Astrocyte of the cerebellum (primary cell): ENCODE measurements around the gene PRKN.

Source experiments
- DNase-seq: peaks from one replicate; pipeline ENCODE4 v3.0.0-alpha.2; 2011; ENCODE audit warnings: low read depth
- H3K4me3 ChIP-seq: 2 replicates; pipeline ENCODE4 v1.5.1; 2011; ENCODE audit warnings: mild to moderate bottlenecking, low read depth, low read length, moderate library complexity
- in situ Hi-C: cut with HindIII; loops from 2 replicates; pipeline ENCODE4 v1.10.0; 2017; ENCODE audit warnings: low sequenced_read_pairs
- TF ChIP-seq, protein P1 (sequence below): IDR thresholded peaks from 2 replicates; pipeline ENCODE4 v1.5.1; 2012; ENCODE audit warnings: low read length, low read depth, moderate library complexity, mild to moderate bottlenecking; ENCODE audit errors: missing control alignments

Gene PRKN

DNA sequence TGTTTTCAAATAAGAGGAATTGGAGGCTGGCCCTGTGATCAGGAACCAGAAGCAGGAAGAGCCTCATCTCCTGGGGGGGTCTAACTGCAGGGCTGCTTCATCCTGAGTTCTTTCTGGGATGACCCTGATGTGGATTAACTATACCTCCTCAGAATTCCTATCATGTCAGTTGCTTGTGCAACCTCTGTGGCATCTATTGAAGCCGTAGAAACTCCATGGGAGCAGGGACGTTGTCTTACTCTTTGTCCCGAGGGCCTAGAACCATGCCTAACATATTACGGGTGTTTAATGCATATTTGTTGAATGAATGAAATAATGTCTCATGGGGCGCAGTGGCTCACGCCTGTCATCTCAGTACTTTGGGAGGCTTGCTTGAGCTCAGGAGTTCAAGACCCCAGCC, 1343.6 kb downstream of the PRKN start:
- TF ChIP-seq, protein P1, sequence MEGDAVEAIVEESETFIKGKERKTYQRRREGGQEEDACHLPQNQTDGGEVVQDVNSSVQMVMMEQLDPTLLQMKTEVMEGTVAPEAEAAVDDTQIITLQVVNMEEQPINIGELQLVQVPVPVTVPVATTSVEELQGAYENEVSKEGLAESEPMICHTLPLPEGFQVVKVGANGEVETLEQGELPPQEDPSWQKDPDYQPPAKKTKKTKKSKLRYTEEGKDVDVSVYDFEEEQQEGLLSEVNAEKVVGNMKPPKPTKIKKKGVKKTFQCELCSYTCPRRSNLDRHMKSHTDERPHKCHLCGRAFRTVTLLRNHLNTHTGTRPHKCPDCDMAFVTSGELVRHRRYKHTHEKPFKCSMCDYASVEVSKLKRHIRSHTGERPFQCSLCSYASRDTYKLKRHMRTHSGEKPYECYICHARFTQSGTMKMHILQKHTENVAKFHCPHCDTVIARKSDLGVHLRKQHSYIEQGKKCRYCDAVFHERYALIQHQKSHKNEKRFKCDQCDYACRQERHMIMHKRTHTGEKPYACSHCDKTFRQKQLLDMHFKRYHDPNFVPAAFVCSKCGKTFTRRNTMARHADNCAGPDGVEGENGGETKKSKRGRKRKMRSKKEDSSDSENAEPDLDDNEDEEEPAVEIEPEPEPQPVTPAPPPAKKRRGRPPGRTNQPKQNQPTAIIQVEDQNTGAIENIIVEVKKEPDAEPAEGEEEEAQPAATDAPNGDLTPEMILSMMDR, result no peak
- no peak for DNase-seq
- in situ Hi-C loops, result no loop called here

DNA sequence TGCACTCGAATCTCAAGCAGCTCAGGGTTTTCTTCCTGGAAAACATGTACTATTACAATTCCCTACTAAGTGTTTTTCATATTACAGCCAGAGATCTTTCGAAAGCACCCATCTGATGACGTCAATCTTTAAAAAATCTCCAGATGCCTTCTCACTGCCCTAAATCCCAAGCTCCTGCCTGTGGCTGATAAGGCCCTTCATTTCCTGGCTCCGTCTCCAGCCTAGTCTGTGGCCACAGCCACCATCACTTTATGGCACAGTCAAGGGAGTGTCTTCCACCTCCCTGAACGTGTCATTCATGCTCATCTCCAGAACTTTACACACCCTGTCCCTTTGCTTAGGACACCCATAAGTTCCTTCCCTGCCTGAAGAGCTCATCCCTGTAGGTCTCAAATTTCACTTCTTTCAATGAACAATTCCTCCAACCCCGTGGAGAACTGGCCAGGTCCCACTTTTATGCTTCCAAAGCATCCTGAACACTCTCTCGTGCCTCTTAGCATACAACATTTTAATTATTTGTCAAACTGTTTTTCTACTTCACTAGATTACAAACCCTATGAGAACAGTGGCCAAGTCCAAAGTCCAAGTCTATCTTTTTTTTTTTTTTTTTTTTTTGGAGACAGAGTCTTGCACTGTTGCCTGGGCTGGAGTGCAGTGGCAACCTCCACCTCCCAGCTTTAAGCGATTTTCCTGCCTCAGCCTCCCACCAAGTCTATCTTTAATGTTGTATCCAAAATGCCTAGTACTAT, 1347.6 kb downstream of the PRKN start:
- TF ChIP-seq, protein P1, result no peak
- H3K4me3 ChIP-seq, result no peak overlapping the region
- no peak for DNase-seq
- in situ Hi-C loops, result no loop called here

More for the DNA sequence above, 1343.6 kb downstream of the PRKN start:
- H3K4me3 ChIP-seq, result no peak overlapping the region

DNA sequence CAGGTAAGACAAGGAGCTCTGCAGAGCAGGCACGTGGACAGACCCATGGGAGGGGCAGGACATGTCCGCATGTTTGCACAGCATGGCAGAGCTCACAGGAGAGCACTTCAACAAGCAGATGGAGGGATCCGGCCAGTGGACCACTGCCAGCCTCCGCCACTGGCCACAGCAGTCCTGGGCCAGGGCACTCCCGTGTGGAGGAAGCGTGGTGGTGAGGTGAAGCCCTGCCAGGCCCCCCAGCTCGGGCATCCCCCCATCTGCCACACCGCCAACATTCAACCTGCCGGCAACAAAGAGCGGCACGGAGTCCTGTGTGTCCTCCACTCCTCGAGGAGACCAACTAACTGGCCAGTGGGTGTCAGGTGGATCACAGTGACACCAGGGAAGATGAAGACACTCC, 1349.5 kb downstream of the PRKN start:
- H3K4me3 ChIP-seq, result no peak overlapping the region
- in situ Hi-C loops, result no loop called here
- no peak for DNase-seq
- TF ChIP-seq, protein P1, result no peak

DNA sequence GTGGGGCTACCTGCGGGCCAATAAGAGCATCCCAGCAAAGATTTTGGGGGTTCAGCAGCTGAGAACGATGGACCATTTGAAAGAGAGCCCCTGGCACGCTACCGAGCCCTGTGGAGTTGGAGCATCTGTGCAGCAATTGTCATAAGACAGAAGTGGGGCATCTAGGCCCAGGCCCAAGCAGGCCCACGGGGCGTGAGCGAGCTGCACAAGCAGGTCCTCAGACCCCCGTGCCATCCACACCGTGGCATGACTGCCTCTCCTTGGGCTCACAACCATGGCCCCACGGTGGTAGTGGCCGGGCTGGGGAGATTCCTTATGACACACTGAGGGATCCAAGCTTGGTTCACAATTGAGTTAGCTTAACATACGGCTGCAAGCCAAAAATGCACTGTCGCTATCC, 1350.5 kb downstream of the PRKN start:
- in situ Hi-C loops, result no loop called here
- no peak for DNase-seq
- TF ChIP-seq, protein P1, result no peak
- H3K4me3 ChIP-seq, result no peak overlapping the region

DNA sequence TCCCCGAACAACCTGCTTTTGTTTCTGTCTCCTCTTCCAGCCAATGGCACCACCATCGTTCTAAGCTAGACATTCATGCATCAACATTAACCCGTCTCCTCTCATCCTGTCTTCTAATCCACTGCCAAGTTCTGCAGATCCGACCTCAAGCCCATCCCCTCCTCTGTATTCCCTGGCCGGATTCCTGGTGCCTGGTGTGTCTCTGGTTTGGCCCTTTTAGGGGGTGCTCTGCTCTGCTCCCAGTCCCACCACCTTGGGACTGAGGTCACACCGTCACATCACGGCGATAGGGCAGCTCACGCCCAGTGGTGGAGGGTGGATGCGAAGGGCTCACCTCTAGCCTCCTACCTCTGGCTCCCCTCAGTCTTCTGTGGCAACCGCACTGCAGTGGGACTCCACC, 1351.2 kb downstream of the PRKN start:
- in situ Hi-C loops, result no loop called here
- no peak for DNase-seq
- H3K4me3 ChIP-seq, result no peak overlapping the region
- TF ChIP-seq, protein P1, result no peak

DNA sequence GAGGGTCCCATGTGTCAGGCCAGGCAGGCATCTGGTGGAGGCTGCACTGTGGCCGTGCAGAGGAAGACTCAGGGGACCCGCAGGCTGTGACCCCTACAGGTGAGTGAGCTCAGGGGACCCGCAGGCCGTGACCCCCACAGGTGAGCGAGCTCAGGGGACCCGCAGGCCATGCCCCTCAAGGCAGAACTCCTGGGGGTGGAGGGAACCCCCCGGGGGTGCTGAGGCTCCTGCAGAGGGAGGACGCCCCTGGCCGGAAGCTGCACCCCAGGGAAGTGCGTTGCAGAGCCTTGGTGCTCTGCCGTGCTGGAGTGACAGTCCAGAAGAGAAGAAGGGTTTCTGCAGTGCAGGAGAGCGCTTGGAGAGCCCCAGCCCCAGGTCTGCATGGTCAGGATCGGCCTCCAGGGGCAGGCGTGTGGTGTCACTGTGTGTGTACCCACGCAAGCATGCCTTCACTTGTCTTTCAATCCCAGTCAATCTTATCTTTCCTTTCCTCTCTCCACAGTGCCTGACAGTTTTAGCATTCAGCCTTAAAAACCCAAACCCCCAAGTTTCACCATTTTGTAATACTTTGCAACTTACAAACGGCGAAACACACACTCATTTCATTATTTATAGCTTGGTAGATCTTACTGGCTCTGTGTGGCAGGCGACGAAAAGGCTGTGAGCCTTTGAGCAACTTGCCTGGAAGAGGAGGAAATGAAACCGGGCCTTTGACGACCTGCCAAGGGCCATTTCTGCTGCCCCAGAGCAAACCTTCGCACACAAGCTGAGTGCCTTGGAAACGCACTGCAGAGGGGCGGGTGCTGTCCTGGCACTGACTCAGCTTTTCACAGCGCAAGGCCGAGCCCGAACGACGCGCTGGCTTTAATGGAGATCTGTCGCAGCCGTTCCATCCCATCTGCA, 1352.3 kb downstream of the PRKN start:
- in situ Hi-C loops, result no loop called here
- TF ChIP-seq, protein P1, result peak; percentile 63
- DNase-seq, result no peak
- H3K4me3 ChIP-seq, result peak overlapping the region; percentile 2
